Measurements from ENCODE around the gene CLEC16A. TPM values are rescaled to one million over a fixed set of nuclear protein-coding genes. Genes with fewer than 3 reads are reported as not detected.

Gene CLEC16A
- total and polyA plus RNA-seq, 2 experiments from 2014 or later, result 9.9 to 24.1 TPM

- Histone ChIP-seq H3K27ac (ENCODE audit: low read depth) (no peak overlapping the region), H4K20me1 (replicated peaks; ENCODE audit: insufficient read depth) (no peaks in the 10 kb centered on the region), H3K4me1 (ENCODE audit: insufficient read depth) (peaks cover 3% of the 10 kb centered on the region; the same call in 1 of the 2 replicates), H3K9me2 (ENCODE audit: insufficient read depth) (no peaks in the 10 kb centered on the region), H3K36me3 (ENCODE audit: insufficient read depth) (no peaks in the 10 kb centered on the region), H3F3A (replicated peaks; ENCODE audit: low read depth) (no peaks in the 10 kb centered on the region), H3K4me3 (no peak overlapping the region), H2AFZ (no peak overlapping the region), H3K79me2 (replicated peaks; ENCODE audit: insufficient read depth) (no peaks in the 10 kb centered on the region), H3K4me2 (no peak overlapping the region), H3K27me3 (ENCODE audit: insufficient read depth) (no peaks in the 10 kb centered on the region)
- Mint-ChIP-seq H3K27ac (no peak overlapping the region), H3K27me3 (ENCODE audit: insufficient read depth, low read depth, poor library complexity) (peaks cover 10% of the 10 kb centered on the region), H3K36me3 (ENCODE audit: low read depth) (no peaks in the 10 kb centered on the region; the same call in 2 of the 3 replicates), H3K4me3 (no peak overlapping the region), H3K9me3 (no peaks in the 10 kb centered on the region; the same call in 2 of the 3 replicates), H3K4me1 (peaks cover 11% of the 10 kb centered on the region)
- DNase-seq (ENCODE audit: low spot score) (no peak), ATAC-seq (no peak)
- TF ChIP-seq JUNB (IDR thresholded peaks at IDR 0.05; ENCODE audit: unreplicated experiment) (no peak), EZH2phosphoT487 (IDR thresholded peaks at IDR 0.05; ENCODE audit: unreplicated experiment) (no peak)
Measured at GRCh38 chr16:10896723-10897122, 47.6 kb upstream of the CLEC16A start.

DNA sequence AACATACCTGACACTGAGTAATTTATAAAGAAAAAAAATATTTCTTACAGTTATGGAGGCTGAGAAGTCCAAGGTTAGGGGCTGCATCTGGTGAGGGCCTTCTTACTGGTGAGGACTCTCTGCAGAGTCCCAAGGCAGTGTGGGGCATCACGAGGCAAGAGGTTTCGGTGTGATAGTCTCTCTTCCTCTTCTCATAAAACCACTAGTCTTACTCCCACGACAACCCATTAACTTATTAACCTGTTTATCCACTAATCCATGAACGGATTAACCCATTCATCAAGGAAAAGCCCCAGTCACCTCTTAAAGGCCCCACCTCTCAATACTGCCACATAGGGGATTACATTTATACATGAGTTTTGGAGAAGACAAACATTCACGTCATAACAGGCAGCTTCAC lies 47.2 kb upstream of the CLEC16A start:
- H3K27ac ChIP-seq (ENCODE audit: low read depth), result no peak overlapping the region
- no peak overlapping the region for H3K4me3 Mint-ChIP-seq
- no peaks in the 10 kb centered on the region for H3F3A ChIP-seq (replicated peaks; ENCODE audit: low read depth)
- no peak for ATAC-seq
- H3K9me2 ChIP-seq (ENCODE audit: insufficient read depth), result no peaks in the 10 kb centered on the region
- H3K36me3 ChIP-seq (ENCODE audit: insufficient read depth), result no peaks in the 10 kb centered on the region
- H3K4me1 Mint-ChIP-seq, result peaks cover 11% of the 10 kb centered on the region
- no peaks in the 10 kb centered on the region for H3K27me3 ChIP-seq (ENCODE audit: insufficient read depth)
- H3K4me3 ChIP-seq, result no peak overlapping the region
- no peak for DNase-seq (ENCODE audit: low spot score)
- H3K4me2 ChIP-seq, result no peak overlapping the region
- H3K27me3 Mint-ChIP-seq (ENCODE audit: insufficient read depth, low read depth, poor library complexity), result peaks cover 10% of the 10 kb centered on the region
- peaks cover 3% of the 10 kb centered on the region; the same call in 1 of the 2 replicates for H3K4me1 ChIP-seq (ENCODE audit: insufficient read depth)
- H3K36me3 Mint-ChIP-seq (ENCODE audit: low read depth), result no peaks in the 10 kb centered on the region; the same call in 2 of the 3 replicates
- H3K27ac Mint-ChIP-seq, result no peak overlapping the region
- H4K20me1 ChIP-seq (replicated peaks; ENCODE audit: insufficient read depth), result no peaks in the 10 kb centered on the region
- no peaks in the 10 kb centered on the region for H3K79me2 ChIP-seq (replicated peaks; ENCODE audit: insufficient read depth)
- TF ChIP-seq ZNF331 (CRISPR knock-in tag; IDR thresholded peaks at IDR 0.05; ENCODE audit: low read depth), result no peak
- TF ChIP-seq, protein P1, sequence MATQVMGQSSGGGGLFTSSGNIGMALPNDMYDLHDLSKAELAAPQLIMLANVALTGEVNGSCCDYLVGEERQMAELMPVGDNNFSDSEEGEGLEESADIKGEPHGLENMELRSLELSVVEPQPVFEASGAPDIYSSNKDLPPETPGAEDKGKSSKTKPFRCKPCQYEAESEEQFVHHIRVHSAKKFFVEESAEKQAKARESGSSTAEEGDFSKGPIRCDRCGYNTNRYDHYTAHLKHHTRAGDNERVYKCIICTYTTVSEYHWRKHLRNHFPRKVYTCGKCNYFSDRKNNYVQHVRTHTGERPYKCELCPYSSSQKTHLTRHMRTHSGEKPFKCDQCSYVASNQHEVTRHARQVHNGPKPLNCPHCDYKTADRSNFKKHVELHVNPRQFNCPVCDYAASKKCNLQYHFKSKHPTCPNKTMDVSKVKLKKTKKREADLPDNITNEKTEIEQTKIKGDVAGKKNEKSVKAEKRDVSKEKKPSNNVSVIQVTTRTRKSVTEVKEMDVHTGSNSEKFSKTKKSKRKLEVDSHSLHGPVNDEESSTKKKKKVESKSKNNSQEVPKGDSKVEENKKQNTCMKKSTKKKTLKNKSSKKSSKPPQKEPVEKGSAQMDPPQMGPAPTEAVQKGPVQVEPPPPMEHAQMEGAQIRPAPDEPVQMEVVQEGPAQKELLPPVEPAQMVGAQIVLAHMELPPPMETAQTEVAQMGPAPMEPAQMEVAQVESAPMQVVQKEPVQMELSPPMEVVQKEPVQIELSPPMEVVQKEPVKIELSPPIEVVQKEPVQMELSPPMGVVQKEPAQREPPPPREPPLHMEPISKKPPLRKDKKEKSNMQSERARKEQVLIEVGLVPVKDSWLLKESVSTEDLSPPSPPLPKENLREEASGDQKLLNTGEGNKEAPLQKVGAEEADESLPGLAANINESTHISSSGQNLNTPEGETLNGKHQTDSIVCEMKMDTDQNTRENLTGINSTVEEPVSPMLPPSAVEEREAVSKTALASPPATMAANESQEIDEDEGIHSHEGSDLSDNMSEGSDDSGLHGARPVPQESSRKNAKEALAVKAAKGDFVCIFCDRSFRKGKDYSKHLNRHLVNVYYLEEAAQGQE (IDR thresholded peaks at IDR 0.05; ENCODE audit: unreplicated experiment), result no peak
- H2AFZ ChIP-seq, result no peak overlapping the region
- no peaks in the 10 kb centered on the region; the same call in 2 of the 3 replicates for H3K9me3 Mint-ChIP-seq

DNA sequence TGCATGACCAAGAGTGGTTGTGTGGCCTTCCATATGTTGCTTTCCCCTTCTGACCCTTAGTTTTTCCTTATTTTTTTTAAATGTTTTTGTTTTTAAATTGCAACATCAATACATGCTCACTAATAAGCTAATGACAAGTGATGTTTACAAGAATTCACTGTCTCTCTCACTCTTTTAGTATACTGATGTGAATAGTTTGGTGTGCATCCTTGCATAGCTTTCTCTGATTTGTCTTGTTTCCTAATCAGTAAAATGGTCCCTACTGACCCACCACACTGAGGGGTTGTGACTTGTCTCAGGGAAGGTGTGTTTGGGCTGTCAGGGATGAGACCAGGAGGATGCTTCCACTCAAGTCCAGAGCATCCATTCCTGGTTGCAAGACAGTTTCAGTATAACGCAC lies 41.4 kb upstream of the CLEC16A start:
- H3K36me3 Mint-ChIP-seq (ENCODE audit: low read depth), result no peaks in the 10 kb centered on the region; the same call in 2 of the 3 replicates
- H3K27ac ChIP-seq (ENCODE audit: low read depth), result no peak overlapping the region
- no peak overlapping the region for H3K4me2 ChIP-seq
- H3K4me1 ChIP-seq (ENCODE audit: insufficient read depth), result no peaks in the 10 kb centered on the region
- DNase-seq (ENCODE audit: low spot score) (no peak), ATAC-seq (no peak)
- peaks cover 2% of the 10 kb centered on the region for H3K27me3 Mint-ChIP-seq (ENCODE audit: insufficient read depth, low read depth, poor library complexity)
- no peaks in the 10 kb centered on the region for H3K9me2 ChIP-seq (ENCODE audit: insufficient read depth)
- H3K4me3 Mint-ChIP-seq, result no peak overlapping the region
- H4K20me1 ChIP-seq (replicated peaks; ENCODE audit: insufficient read depth), result no peaks in the 10 kb centered on the region
- no peaks in the 10 kb centered on the region for H3K9me3 Mint-ChIP-seq
- no peak overlapping the region for H3K27ac Mint-ChIP-seq
- H3K36me3 ChIP-seq (ENCODE audit: insufficient read depth), result no peaks in the 10 kb centered on the region
- no peaks in the 10 kb centered on the region for H3K79me2 ChIP-seq (replicated peaks; ENCODE audit: insufficient read depth)
- H3K4me3 ChIP-seq, result no peak overlapping the region
- H3K27me3 ChIP-seq (ENCODE audit: insufficient read depth), result no peaks in the 10 kb centered on the region
- H3K4me1 Mint-ChIP-seq, result no peaks in the 10 kb centered on the region
- H2AFZ ChIP-seq, result no peak overlapping the region
- no peaks in the 10 kb centered on the region for H3F3A ChIP-seq (replicated peaks; ENCODE audit: low read depth)
- TF ChIP-seq ETS1 (IDR thresholded peaks at IDR 0.05), result no peak
- TF ChIP-seq POLR2AphosphoS5 (IDR thresholded peaks at IDR 0.05; ENCODE audit: low read depth), result no peak
- TF ChIP-seq STAT1 (IDR thresholded peaks at IDR 0.05; ENCODE audit: unreplicated experiment), result no peak

Data from GM23338 (cell line).